Measurements from ENCODE around the gene ZCCHC4.

ZCCHC4 gene

DNA sequence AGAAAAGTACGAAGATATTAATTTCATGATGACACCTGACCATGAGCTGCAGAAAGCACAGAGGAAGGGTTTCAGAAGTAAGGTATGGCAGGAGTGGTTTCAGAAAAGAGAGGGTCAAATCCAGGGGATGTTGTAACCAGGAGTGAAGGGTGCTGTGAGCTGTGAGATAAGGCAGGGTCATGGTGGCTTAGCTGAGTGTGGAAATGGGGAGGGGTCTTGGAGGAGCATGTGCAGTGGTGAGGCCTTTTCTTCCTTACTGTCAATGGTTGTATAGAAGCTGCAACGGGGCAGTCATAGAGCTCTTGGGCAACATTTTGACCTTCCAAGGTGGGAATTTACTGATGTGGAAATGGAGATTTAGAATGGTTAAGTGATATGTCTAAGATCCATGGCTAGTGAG lies 67.0 kb downstream of the ZCCHC4 start:
- DNase-seq = no peak

DNA sequence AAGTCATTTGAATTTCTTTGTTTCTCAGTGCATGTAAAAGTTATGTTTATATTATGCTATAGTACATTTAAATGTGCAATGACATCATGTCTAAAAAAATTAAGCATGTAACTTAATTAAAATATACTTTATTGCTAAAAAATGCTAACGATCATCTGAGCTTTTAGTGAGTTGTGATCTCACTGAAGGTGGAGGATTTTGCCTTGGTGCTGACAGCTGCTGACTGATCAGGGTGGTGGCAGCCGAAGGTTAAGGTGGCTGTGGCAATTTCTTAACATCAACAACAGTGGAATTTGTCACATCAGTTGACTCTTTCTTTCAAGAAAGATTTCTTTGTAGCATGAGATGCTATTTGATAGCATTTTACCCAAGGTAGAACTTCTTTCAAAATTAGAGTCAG lies 71.1 kb downstream of the ZCCHC4 start:
- DNase-seq = no peak

DNA sequence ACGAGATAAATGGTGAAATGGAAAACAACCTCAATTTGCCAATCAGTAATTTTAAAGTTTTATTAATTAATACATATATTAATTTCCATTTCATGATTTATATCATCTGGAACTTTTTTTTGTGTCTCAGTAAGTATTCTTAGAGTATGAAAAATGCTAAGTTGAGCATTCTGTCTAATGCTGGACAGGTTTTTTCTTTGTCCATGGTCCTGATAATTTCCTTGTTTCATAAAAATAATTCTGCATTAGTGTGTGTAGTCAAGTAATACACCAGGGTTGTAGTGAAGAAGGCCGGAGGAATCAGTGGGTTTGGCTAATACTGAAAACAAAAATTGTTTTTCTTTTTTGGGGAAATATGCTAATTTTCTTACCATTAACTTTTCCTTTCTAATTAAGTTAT lies 74.4 kb downstream of the ZCCHC4 start:
- no peak for DNase-seq

DNA sequence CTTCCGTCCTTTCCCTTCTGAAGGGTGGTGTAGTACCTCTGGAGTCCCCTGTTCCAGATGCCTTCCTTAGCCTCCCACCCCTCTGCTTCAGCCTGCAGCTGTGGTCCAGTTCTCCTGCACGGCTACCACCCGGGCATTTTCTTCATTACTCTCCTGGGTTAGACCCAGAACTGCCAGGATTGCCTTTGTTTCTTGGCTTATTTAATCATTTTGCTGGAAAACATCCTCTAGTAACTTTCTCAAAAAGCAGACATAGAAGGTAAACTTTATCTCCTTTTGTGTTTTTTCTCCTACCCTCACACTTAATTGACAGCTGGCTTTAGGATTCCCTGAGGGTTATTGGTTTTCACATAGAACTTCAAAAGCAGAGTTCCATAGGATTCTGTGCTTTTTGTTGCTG lies 84.7 kb downstream of the ZCCHC4 start:
- no peak for DNase-seq

DNA sequence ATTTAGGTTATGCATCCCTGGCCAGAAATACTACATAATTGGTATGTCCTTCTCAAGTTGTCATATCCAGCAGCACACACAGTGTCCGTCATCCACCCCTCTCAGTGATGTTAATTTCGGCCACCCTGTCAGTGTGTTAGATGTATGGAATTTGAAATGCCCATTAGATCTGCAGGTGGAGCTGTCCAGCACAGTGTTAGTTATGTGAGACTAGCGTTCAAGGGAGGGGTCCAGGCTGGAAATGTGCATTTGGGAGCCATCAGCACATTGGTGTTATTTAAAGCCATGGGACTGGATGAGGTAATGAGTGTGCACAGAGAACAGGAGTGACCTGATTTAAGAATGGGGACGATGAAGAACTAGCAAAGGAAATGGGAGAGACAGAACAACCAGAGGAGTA lies 86.9 kb downstream of the ZCCHC4 start:
- DNase-seq = no peak

DNA sequence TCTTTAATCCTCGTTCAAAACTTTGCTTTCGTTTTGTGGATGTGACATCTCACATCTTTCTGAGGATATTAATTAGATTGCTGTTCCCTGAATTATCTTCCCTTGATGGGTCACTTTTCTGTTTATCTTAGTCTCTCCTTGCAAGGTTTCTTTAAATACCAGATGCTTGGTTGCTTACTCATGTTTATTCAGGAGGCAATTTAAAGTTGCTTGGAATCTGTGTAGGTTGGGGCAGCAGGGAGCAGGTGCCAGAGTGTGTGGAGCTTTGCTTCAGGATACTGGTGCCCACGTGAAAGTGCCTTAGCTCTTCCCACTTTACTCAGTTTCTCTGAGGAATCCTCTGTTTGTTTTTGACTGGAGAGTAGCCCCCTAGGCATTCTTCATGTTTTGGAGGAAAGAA lies 88.5 kb downstream of the ZCCHC4 start:
- DNase-seq = no peak

DNA sequence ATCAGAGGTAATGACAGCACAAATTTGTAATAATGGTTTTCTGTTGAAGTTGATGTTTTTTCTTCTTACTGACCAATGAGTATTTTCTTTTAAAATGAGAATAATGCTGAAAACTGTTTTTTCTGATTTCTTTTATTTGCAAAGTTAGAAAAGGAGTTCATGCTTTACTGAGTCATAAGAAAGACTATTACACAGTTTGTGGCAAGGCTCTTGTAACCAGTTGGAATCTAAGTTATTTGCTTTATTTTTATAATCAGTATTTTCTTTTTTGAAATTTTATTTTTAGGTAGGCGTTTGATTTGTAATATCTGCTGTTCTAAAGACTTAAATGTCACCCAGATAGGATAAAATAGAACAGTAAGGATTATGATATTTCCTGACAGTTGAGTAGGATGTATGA lies 89.9 kb downstream of the ZCCHC4 start:
- no peak for DNase-seq

DNA sequence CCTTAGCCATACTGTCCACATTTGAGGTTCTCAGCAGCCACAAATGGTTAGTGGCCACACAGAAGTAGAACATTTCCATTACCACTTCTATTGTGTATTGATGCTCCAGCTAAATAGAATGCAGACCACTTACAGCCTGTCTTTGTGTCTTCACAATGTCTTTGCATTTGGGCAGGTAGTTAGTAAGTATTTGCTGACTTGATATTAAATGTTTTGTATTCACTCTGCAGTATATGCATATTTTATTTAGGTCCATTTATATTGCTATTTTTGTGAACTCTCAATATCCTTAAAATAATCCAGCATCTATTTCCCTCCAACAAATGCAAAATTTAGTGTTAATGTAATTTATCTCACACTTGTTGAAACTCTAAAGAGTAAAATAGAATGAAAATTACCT lies 91.1 kb downstream of the ZCCHC4 start:
- no peak for DNase-seq

DNA sequence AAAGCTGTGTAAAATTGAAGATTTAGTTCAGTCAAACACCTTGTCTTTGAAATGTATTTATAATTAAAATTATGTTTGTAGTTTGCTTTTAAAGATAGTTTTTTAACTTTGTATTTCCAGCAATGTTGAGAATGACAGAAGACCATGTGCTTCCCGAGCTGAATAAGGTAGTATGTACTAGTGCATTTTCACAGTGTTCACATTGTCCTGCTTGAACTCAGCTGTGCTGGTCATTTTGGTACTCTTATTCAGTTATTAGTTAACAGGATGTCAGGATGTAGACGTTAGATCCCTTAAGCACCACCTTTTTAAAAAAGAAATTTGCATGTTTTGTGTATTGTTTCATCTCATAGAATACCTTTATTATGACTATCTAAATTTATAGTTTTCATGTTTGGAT lies 92.9 kb downstream of the ZCCHC4 start:
- DNase-seq = no peak

DNA sequence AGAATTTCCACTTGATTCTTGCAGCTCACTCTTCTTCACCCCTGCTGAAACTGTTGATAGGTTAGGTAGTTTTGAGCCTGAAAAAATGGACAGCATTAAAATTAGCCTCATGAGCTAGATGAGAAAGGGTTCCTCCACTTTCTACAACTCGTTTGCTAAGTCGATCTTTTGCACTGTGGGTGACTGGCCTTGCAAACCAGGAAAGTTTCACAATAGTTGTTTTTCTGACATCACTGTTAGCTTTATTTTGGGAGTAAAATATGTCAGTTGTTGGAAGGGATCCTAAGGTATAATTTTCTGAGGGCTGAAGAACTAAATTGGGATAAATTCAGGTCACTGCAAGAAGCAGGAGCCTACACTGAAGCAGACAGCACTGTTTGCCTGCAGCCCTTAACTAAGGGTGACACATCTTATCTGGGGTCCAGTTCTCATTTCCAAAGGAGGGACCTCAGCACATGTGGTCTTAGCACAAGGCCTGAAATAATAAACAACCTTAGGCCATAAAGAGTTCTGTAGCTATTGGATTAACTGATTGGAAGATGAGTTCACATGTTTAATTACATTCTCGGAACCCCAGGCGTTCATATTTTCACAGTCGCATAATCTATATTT lies 93.6 kb downstream of the ZCCHC4 start:
- no peak for DNase-seq

DNA sequence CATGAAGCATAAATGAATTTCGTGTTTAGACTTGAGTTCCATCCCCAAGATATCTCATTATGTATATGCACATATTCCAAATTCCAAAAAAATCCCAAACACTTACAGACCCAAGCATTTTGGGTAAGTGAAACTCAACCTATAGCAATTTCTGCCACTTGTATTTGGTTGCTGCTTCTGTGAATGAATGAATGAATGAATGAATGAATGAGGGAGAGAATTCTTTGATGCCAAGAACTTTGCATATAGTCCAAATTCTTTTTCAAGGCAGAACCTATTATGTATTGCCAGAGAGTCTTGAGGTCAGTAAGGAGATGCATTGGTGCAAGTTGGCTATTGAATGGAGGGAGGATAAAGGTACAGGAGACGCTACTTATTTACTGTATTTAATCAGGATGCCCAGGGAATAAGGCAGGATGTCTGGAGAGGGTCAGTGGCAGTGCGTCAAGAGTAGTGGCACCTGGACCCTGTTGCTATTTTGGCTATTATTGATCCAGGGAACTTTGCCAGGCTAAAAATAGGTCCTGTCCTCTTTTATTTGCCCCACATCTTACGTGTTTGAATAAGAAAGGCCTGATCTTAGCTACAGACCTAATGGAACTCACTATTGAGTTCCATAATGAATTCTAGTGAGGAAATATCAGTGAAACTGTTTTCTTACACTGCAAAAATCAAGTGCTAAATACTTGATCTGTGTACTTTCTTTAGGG lies 98.4 kb downstream of the ZCCHC4 start:
- DNase-seq = no peak

DNA sequence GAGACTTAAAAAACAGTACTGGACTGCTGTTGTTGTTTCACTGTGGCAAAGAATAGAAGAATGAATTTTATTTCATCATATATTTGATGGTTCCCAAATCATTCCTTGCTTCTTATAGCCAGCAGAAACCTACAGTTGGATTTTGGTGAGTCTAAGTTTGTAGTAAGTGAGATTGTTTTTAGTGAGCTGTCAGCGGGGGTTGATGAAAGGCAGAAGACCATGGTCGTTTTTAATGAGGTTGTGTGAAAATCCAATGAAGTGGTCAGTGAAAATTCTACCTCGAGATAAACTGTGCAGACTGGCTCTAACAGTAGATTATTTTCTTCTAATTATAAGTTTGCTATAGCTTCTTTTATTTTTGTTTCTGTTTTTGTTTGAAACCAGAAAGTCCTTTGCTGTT lies 100.7 kb downstream of the ZCCHC4 start:
- DNase-seq = no peak

DNA sequence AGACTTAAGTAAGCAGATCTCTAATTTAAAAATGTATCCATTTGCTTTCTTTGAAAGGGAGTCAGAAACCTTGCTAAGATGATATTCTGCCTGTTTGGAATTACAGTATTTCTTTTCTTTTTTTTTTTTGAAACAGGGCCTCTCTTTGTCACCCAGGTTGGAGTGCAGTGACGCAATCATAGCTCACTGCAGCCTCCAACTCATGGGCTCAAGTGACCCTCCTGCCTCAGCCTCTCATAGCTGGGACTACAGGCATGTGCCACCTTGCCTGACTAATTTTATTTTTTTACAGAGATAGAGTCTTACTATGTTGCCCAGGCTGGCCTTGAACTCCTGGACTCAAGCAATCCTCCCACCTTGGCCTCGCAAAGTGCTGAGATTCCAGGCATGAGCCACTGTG lies 104.4 kb downstream of the ZCCHC4 start:
- DNase-seq = no peak

Data from activated naive CD4-positive, alpha-beta T cell treated with Interleukin-2 at 50 U/mL for 16 hours (primary cell).